IPS-11a (cell line): ENCODE data around the gene C16orf92.

Source experiments
- H3K4me3 ChIP-seq: one replicate; pipeline ENCODE4 v1.5.1; 2013; ENCODE audit warnings: low read depth, low read length, control low read depth

C16orf92 gene

GRCh38 chr16:30054959-30055553, 32.1 kb downstream of the C16orf92 start:
- no peak overlapping the region for H3K4me3 ChIP-seq

GRCh38 chr16:30060346-30060745, 37.3 kb downstream of the C16orf92 start:
- no peak overlapping the region for H3K4me3 ChIP-seq

GRCh38 chr16:30060836-30061554, 38.0 kb downstream of the C16orf92 start:
- no peak overlapping the region for H3K4me3 ChIP-seq

GRCh38 chr16:30063278-30063892, 40.4 kb downstream of the C16orf92 start:
- H3K4me3 ChIP-seq, result no peak overlapping the region

- H3K4me3 ChIP-seq, result peak overlapping the region; percentile 77
Observed at GRCh38 chr16:30063893-30064728, 41.1 kb downstream of the C16orf92 start.

GRCh38 chr16:30064729-30065101, 41.7 kb downstream of the C16orf92 start:
- peak overlapping the region; percentile 77 for H3K4me3 ChIP-seq

- peak within 1 kb of the TSS; percentile 97 for H3K4me3 ChIP-seq
Observed at GRCh38 chr16:30065102-30065942, 42.3 kb downstream of the C16orf92 start, which contains the start of gene ALDOA. ALDOA (plus strand) TSS chr16:30065760; CDS start chr16:30066898, 1,138 bp downstream.

- peak overlapping the region; percentile 97 for H3K4me3 ChIP-seq
Observed at GRCh38 chr16:30065943-30066760, 43.2 kb downstream of the C16orf92 start.

GRCh38 chr16:30066761-30067583, 44.0 kb downstream of the C16orf92 start:
- H3K4me3 ChIP-seq, result peak overlapping the region; percentile 97

GRCh38 chr16:30067584-30067916, 44.6 kb downstream of the C16orf92 start:
- no peak overlapping the region for H3K4me3 ChIP-seq

- H3K4me3 ChIP-seq, result no peak overlapping the region
Observed at GRCh38 chr16:30068333-30068732, 45.3 kb downstream of the C16orf92 start.

GRCh38 chr16:30068750-30069610, 46.0 kb downstream of the C16orf92 start:
- no peak overlapping the region for H3K4me3 ChIP-seq

GRCh38 chr16:30069611-30070462, 46.8 kb downstream of the C16orf92 start:
- no peak overlapping the region for H3K4me3 ChIP-seq

GRCh38 chr16:30070490-30070889, 47.5 kb downstream of the C16orf92 start:
- no peak overlapping the region for H3K4me3 ChIP-seq
